HG02943 (cell line): ENCODE data around the gene CLDN3.
"Not testable (repeated sequence)": the region's sequence is repeated elsewhere in the genome, so short reads cannot be mapped to it uniquely, and the experiment has no call there.

Experiments used
- ATAC-seq: cut with Tn5 transposase; IDR thresholded peaks from one replicate; pipeline ENCODE4 v1.9.1; 2021; ENCODE audit warnings: mild to moderate bottlenecking, low read depth, moderate library complexity; ENCODE audit not compliant: unreplicated experiment

The CLDN3 gene

DNA sequence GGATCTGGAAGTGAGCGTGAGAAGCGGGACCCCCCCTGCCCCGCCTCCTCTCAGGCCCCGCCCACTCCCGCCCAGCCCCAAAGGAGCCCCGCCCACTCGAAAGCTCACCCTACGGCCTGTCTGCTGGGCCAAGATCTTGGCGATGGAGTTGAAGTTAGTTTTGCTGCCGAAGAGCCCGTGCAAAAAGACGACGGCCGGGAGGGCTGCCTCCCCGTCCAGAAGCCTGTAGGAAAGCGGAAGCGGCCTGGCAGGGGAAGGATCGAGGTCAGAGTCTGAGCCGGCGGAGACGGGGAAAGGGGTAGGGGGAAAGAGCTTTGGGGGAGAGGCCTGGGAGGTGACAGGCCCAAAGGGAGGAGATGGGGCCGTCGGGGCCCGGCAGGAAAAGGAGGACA, 31.9 kb downstream of the CLDN3 start:
- peak; percentile 26 for ATAC-seq

- ATAC-seq = no peak
These were observed 32.4 kb downstream of the CLDN3 start for GRCh38 chr7:73737491-73738219.

DNA sequence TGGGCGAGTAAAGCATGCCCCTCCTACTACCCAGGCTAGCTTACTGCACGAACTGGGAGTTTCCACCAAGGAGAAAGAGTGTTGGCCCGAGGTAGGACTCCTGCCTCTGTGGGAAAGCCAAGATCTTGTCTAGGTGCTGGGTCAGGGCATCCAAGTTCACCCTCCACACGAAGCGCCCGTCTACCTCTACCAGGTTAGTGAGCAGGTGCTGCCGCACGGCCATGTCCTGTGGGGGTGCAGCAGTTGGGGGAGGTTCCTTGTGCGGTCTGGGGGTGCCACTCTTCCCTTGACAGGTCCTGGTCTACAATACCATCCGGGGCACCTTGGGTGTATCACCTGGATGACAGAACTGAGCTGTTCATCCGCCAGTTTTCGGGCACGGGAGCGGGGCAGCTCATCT, 33.2 kb downstream of the CLDN3 start:
- ATAC-seq = no peak

DNA sequence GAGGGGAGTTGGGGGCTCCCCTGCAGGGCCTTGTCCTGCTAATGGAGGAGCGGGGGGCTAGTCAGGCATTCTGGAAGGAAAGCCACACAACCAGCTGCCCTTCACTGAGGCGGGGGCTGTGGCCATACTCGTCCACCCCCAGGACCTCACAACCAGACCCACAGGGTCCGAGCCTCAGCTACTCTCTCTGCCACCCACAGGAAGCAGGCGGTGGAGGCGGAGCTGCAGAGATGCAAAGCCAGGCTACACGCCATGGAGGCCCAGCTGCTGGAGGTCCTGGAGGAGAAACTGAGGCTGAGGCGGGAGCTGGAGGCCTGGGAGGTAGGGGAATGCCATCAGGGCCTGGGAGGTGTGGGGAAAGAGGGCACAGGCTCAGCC, 34.6 kb downstream of the CLDN3 start:
- no peak for ATAC-seq

GRCh38 chr7:73734619-73735527, 35.2 kb downstream of the CLDN3 start:
- no peak for ATAC-seq

GRCh38 chr7:73732397-73732796, 37.7 kb downstream of the CLDN3 start:
- ATAC-seq = no peak

GRCh38 chr7:73730485-73730884, 39.6 kb downstream of the CLDN3 start:
- ATAC-seq = no peak

DNA sequence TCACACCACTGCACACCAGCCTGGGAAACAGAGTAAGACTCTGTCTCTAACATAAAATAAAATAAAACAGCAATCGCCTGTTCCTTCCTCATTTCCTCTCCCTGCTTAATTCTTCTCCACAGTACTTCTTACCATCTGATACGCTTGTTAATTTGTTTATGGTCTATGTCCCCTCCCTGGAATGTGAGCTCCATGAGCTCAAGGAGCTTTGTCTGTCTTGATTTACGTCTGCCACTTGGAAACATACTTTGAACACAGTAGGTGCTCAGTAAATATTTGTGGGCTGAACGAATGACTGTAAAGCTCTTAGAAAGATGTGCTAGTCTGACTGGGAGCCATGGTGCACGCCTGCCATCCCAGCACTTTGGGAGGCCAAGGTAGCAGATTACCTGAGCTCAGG, 41.5 kb downstream of the CLDN3 start:
- no peak for ATAC-seq

DNA sequence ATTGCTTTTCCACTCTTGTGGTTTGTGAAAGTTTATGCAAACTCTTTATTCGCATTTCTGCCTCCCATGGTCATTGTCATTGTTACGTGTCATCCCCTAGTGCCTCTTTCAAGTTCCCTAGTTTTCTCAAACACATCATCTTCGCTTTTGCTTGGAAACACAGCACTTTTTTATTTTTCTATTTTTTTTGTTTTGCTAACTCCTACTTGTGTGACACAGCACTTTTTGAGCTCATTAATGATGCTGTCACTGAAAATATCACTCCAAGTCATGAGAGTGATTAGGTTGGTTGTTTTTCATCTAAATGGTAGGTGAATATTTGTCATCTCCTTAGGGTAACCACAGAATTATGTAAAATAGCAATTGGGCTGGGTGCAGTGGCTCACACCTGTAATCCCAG, 42.1 kb downstream of the CLDN3 start:
- no peak for ATAC-seq

GRCh38 chr7:73726083-73726466, 44.0 kb downstream of the CLDN3 start:
- ATAC-seq = no peak

DNA sequence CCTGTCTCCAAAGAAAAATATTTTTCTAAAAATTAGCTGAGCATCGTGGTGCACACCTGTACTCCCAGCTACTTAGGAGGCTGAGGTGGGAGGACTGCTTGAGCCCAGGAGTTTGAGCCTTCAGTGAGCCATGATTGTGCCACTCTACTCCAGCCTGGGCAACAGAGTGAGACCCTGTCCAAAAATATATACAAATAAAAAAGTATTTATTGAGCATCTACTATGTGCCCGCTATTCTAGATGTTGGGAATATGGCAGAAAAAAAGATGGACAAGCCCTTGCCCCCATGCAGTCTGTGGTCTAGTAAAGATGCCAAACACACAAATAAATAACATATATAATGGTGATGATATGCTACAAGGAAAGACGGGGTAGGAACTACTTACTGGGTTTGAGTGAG, 46.3 kb downstream of the CLDN3 start:
- no peak for ATAC-seq

DNA sequence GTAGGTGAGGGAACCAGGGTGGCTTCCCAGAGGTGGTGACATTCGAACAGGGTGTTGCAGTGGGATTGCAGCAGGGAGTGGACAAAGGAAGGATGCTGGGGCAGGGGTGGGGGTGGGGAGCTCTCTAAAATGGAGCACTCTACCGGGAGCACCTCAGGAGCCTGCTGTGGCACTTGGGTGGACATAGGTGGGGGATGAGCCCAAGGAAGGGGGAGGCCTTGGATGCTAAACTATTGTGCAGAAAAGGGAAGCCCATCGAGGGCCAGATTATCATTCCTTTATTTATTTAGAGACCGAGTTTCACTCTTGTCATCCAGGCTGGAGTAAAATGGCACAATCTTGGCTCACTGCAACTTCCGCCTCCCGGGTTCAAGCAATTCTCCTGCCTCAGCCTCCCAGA, 47.3 kb downstream of the CLDN3 start:
- no peak for ATAC-seq

DNA sequence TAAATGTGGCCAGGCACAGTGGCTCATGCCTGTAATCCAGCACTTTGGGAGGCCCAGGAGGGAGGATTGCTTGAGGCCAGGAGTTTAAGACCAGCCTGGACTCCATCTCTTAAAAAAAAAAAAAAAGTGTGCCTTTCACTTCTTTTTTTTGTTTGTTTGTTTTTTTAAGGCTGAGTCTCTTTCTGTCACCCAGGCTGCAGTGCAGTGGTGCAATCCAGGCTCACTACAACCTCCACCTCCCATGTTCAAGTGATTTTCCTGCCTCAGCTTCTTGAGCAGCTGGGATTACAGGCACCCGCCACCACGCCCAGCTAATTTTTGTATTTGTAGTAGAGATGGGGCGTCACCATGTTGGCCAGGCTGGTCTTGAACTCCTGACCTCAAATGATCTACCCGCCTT, 47.9 kb downstream of the CLDN3 start:
- not testable (repeated sequence) for ATAC-seq

GRCh38 chr7:73721377-73721817, 48.7 kb downstream of the CLDN3 start:
- no peak for ATAC-seq

GRCh38 chr7:73720443-73720842, 49.6 kb downstream of the CLDN3 start:
- not testable (repeated sequence) for ATAC-seq

- no peak for ATAC-seq
These were observed 50.3 kb downstream of the CLDN3 start for GRCh38 chr7:73719806-73720169.
